Measurements from ENCODE around the gene TM6SF1. TPM values are rescaled to one million over a fixed set of nuclear protein-coding genes. Genes with fewer than 3 reads are reported as not detected.

Gene TM6SF1
- total and polyA plus RNA-seq, 9 of the 15 experiments (the other 6 are each of a cell fraction or from before 2014, with no cell fraction given) = 1.0 to 5.6 (median 3.5) TPM

DNA sequence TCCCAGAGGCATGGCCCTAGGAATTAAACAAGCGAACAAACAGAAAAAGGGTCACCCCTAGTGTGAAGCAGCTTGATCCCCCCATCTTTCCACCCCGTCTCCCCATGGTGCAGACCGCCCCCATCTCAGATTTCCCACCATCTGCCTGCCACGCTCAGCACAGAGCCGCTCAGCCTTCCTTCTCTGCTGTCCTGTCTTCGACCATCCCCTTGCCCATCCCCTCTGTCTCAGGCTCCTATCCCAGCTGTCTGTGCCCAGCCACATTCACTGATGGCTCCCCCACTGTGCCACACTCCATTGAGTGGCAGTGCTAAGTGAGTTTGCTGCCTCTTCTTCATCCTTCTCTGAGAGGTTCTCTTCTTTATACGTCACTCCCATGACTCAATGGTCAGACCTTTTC, 28.7 kb upstream of the TM6SF1 start (continued):
- TF ChIP-seq, protein P1, sequence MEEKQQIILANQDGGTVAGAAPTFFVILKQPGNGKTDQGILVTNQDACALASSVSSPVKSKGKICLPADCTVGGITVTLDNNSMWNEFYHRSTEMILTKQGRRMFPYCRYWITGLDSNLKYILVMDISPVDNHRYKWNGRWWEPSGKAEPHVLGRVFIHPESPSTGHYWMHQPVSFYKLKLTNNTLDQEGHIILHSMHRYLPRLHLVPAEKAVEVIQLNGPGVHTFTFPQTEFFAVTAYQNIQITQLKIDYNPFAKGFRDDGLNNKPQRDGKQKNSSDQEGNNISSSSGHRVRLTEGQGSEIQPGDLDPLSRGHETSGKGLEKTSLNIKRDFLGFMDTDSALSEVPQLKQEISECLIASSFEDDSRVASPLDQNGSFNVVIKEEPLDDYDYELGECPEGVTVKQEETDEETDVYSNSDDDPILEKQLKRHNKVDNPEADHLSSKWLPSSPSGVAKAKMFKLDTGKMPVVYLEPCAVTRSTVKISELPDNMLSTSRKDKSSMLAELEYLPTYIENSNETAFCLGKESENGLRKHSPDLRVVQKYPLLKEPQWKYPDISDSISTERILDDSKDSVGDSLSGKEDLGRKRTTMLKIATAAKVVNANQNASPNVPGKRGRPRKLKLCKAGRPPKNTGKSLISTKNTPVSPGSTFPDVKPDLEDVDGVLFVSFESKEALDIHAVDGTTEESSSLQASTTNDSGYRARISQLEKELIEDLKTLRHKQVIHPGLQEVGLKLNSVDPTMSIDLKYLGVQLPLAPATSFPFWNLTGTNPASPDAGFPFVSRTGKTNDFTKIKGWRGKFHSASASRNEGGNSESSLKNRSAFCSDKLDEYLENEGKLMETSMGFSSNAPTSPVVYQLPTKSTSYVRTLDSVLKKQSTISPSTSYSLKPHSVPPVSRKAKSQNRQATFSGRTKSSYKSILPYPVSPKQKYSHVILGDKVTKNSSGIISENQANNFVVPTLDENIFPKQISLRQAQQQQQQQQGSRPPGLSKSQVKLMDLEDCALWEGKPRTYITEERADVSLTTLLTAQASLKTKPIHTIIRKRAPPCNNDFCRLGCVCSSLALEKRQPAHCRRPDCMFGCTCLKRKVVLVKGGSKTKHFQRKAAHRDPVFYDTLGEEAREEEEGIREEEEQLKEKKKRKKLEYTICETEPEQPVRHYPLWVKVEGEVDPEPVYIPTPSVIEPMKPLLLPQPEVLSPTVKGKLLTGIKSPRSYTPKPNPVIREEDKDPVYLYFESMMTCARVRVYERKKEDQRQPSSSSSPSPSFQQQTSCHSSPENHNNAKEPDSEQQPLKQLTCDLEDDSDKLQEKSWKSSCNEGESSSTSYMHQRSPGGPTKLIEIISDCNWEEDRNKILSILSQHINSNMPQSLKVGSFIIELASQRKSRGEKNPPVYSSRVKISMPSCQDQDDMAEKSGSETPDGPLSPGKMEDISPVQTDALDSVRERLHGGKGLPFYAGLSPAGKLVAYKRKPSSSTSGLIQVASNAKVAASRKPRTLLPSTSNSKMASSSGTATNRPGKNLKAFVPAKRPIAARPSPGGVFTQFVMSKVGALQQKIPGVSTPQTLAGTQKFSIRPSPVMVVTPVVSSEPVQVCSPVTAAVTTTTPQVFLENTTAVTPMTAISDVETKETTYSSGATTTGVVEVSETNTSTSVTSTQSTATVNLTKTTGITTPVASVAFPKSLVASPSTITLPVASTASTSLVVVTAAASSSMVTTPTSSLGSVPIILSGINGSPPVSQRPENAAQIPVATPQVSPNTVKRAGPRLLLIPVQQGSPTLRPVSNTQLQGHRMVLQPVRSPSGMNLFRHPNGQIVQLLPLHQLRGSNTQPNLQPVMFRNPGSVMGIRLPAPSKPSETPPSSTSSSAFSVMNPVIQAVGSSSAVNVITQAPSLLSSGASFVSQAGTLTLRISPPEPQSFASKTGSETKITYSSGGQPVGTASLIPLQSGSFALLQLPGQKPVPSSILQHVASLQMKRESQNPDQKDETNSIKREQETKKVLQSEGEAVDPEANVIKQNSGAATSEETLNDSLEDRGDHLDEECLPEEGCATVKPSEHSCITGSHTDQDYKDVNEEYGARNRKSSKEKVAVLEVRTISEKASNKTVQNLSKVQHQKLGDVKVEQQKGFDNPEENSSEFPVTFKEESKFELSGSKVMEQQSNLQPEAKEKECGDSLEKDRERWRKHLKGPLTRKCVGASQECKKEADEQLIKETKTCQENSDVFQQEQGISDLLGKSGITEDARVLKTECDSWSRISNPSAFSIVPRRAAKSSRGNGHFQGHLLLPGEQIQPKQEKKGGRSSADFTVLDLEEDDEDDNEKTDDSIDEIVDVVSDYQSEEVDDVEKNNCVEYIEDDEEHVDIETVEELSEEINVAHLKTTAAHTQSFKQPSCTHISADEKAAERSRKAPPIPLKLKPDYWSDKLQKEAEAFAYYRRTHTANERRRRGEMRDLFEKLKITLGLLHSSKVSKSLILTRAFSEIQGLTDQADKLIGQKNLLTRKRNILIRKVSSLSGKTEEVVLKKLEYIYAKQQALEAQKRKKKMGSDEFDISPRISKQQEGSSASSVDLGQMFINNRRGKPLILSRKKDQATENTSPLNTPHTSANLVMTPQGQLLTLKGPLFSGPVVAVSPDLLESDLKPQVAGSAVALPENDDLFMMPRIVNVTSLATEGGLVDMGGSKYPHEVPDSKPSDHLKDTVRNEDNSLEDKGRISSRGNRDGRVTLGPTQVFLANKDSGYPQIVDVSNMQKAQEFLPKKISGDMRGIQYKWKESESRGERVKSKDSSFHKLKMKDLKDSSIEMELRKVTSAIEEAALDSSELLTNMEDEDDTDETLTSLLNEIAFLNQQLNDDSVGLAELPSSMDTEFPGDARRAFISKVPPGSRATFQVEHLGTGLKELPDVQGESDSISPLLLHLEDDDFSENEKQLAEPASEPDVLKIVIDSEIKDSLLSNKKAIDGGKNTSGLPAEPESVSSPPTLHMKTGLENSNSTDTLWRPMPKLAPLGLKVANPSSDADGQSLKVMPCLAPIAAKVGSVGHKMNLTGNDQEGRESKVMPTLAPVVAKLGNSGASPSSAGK (IDR thresholded peaks at IDR 0.05) = no peak
- TF ChIP-seq, protein P2, sequence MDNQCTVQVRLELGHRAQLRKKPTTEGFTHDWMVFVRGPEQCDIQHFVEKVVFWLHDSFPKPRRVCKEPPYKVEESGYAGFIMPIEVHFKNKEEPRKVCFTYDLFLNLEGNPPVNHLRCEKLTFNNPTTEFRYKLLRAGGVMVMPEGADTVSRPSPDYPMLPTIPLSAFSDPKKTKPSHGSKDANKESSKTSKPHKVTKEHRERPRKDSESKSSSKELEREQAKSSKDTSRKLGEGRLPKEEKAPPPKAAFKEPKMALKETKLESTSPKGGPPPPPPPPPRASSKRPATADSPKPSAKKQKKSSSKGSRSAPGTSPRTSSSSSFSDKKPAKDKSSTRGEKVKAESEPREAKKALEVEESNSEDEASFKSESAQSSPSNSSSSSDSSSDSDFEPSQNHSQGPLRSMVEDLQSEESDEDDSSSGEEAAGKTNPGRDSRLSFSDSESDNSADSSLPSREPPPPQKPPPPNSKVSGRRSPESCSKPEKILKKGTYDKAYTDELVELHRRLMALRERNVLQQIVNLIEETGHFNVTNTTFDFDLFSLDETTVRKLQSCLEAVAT (IDR thresholded peaks at IDR 0.05) = no peak
- TF ChIP-seq, protein P3, sequence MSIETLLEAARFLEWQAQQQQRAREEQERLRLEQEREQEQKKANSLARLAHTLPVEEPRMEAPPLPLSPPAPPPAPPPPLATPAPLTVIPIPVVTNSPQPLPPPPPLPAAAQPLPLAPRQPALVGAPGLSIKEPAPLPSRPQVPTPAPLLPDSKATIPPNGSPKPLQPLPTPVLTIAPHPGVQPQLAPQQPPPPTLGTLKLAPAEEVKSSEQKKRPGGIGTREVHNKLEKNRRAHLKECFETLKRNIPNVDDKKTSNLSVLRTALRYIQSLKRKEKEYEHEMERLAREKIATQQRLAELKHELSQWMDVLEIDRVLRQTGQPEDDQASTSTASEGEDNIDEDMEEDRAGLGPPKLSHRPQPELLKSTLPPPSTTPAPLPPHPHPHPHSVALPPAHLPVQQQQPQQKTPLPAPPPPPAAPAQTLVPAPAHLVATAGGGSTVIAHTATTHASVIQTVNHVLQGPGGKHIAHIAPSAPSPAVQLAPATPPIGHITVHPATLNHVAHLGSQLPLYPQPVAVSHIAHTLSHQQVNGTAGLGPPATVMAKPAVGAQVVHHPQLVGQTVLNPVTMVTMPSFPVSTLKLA (conservative IDR thresholded peaks at IDR 0.05) = no peak

Data from K562 (cell line).